HEK293 (cell line): ENCODE measurements around the gene PPFIA1.

Source experiments
- CTCF ChIP-seq: fragments of 450-650 bp; formaldehyde crosslinking; IDR thresholded peaks from 2 replicates; pipeline ENCODE4 v1.5.1; 2016; ENCODE audit warnings: missing biosample characterization, missing genetic modification characterization
- HOXD13 ChIP-seq: sonication (generic); formaldehyde crosslinking; IDR thresholded peaks from 2 replicates; pipeline ENCODE4 v1.8.0; 2022; ENCODE audit warnings: missing genetic modification reagents, borderline replicate concordance
- MZF1 ChIP-seq: fragments of 450-650 bp; formaldehyde crosslinking; IDR thresholded peaks from 2 replicates; pipeline ENCODE4 v1.5.1; 2017; ENCODE audit warnings: missing biosample characterization, missing genetic modification characterization, borderline replicate concordance
- PBX3 ChIP-seq: sonication (generic); formaldehyde crosslinking; IDR thresholded peaks from 2 replicates; pipeline ENCODE4 v1.8.1; 2022; ENCODE audit warnings: mild to moderate bottlenecking, moderate library complexity, missing genetic modification reagents
- REST ChIP-seq: fragments of 450-650 bp; formaldehyde crosslinking; IDR thresholded peaks from 2 replicates; pipeline ENCODE4 v1.5.1; 2016; ENCODE audit warnings: missing biosample characterization, missing genetic modification characterization
- SETDB1 ChIP-seq: IDR thresholded peaks from one replicate; pipeline ENCODE4 v1.6.1; 2017; ENCODE audit warnings: mild to moderate bottlenecking, low read length, moderate library complexity, mixed read lengths; ENCODE audit not compliant: insufficient read length
- YY1 ChIP-seq: fragments of 450-650 bp; formaldehyde crosslinking; IDR thresholded peaks from 2 replicates; pipeline ENCODE4 v1.5.1; 2018; ENCODE audit warnings: missing biosample characterization, missing genetic modification characterization
- ZBTB10 ChIP-seq: fragments of 450-650 bp; formaldehyde crosslinking; IDR thresholded peaks from 2 replicates; pipeline ENCODE4 v1.5.1; 2016; ENCODE audit warnings: missing biosample characterization, missing genetic modification characterization
- ZBTB26 ChIP-seq: fragments of 450-650 bp; formaldehyde crosslinking; optimal IDR thresholded peaks from 2 replicates; pipeline ENCODE3; 2016; ENCODE audit warnings: missing biosample characterization, mild to moderate bottlenecking, missing genetic modification characterization
- ZNF292 ChIP-seq: fragments of 450-650 bp; formaldehyde crosslinking; IDR thresholded peaks from 2 replicates; pipeline ENCODE4 v1.5.1; 2016; ENCODE audit warnings: low read depth, missing biosample characterization, missing genetic modification characterization, borderline replicate concordance
- ZNF639 ChIP-seq: fragments of 450-650 bp; formaldehyde crosslinking; IDR thresholded peaks from 2 replicates; pipeline ENCODE4 v1.5.1; 2016; ENCODE audit warnings: missing biosample characterization, missing genetic modification characterization

- TF ChIP-seq YY1 (tag by site-specific recombination) = no peak
- no peak for TF ChIP-seq ZBTB10 (tag by site-specific recombination)
- TF ChIP-seq ZNF639 (tag by site-specific recombination) = no peak
- TF ChIP-seq CTCF (tag by site-specific recombination) = no peak
- no peak for TF ChIP-seq SETDB1
- no peak for TF ChIP-seq PBX3 (CRISPR knock-in tag)
- no peak for TF ChIP-seq REST (tag by site-specific recombination)
- no peak for TF ChIP-seq MZF1 (tag by site-specific recombination)
- TF ChIP-seq ZNF292 (tag by site-specific recombination) = no peak
- no peak for TF ChIP-seq HOXD13 (CRISPR knock-in tag)
- no peak for TF ChIP-seq ZBTB26
These were observed 149.0 kb downstream of the PPFIA1 start for GRCh38 chr11:70419307-70420007.
